NCI-H1048 (cell line): ENCODE measurements around the gene SHC3.
"Not testable (repeated sequence)": the region's sequence is repeated elsewhere in the genome, so short reads cannot be mapped to it uniquely, and the experiment has no call there.

ENCODE experiments used
- DNase-seq: peaks from one replicate; lab custom pipeline; 2025; lab: John Stamatoyannopoulos, UW

SHC3 gene

GRCh38 chr9:89177944-89178829, at the start of gene SHC3:
TSS of gene SHC3 (minus strand) at chr9:89178818. CDS start at chr9:89178460, 358 bp downstream.
- DNase-seq, result no peak

- no peak for DNase-seq
These were observed 47.4 kb upstream of the SHC3 start for GRCh38 chr9:89225991-89226471.

- no peak for DNase-seq
These were observed 47.0 kb upstream of the SHC3 start for GRCh38 chr9:89225587-89225986.

DNA sequence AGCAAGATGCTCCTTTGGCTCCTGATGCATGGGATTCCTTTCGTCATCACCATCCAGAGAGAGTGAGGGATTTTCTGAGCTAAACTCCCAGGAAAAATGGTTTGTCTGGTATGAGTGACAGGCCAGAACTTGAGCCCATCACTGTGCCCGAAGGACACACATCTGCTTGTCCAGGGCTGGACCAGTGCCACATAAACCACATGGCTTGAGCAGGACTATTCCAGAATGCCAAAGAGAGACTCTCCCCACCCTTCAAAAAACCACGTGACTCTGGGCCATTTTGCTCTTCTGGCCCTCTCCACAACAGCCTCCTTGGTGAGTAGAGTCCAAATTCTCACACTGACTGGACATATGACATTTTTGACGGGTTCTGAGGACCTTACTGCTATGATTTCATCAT, 46.4 kb upstream of the SHC3 start:
- no peak for DNase-seq

GRCh38 chr9:89224633-89225032, 46.0 kb upstream of the SHC3 start:
- no peak for DNase-seq

DNA sequence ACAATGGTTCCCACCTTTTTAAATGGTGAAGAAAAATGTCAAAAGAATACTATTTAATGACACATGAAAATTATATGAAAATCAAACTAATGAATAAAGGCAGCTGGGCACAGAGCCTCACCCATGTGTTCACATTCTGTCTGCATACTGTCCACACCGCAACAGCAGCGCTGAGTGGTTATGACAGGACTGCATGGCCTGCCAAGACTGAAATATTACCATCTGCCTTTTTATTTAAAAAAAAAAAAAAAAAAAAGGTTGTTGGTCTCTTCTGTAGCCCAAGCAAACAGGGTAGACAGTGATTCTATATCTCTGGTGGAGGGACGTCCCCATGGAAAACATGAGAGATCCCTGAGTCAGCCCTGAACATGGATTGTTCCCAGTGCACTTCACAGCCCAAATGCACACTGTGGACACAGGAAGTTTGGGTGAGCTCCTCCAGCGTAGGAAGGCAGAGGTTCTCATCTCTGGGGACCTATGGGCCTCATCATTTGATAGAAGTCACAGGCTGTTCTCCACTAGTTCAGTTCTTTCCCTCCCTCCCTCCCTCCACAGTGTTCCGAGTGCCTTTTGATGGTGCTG, 44.9 kb upstream of the SHC3 start:
- no peak for DNase-seq

DNA sequence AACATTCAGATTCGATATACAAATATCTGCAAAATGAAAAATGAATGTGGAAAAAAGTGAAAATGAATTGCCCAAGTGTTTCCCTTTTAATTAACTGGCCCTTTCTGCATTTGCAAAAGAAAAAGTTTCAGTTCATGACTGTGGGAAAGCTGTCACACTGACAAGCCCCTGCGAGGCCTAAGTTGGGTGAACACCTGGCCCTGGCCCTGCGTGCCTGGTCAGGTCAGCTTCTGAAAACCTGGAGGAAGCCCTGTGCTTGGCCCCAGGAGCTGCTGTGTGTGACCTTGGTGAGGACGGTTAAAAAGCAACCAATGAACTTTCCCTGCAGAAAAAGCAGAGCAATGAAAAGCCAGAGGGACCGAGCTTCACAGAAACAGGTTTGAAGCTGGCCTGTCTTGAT, 41.0 kb upstream of the SHC3 start:
- no peak for DNase-seq

DNA sequence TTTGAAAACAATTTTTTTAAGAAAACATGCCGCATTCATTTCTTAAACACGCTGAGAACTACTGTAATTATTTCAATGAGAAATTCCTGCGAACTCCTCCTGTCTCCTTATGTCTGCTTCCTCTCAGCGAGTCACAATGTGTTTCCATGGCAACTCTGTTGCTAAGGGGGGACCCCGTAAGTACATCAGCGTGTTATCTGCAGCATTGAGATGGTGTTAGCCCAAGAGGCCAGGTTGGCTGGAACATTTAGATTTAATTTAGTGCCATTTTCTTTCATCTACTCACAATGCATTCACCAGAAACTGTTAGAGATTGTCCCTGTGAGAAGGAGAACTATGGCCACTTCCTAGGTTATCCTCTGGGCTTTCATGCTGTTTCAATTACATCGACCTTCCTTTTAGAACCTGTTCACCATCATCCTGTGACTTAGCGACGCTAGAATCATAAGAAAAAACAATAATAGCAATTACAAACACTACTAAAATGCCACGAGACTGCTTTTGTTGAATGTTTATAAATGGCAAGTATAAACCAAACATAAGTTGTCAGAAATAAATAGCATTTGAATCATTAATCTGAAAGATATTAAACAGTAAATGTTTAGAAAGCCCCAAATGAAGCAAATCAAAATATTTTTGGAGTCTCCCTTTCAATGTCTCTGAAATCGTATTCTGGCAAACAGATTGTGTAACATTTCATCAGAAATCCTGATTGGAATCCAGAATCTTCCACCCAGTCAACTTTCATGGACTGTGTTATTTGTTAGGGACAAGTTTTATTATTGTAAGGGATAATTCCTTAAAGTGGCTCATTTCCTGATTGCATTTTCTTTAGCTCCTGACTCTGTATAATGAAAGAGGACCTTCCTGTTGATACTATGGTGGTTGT, 39.7 kb upstream of the SHC3 start:
- no peak for DNase-seq

GRCh38 chr9:89215342-89215741, 36.7 kb upstream of the SHC3 start:
- DNase-seq, result no peak

GRCh38 chr9:89213396-89213880, 34.8 kb upstream of the SHC3 start:
- DNase-seq, result no peak

GRCh38 chr9:89212171-89212570, 33.6 kb upstream of the SHC3 start:
- DNase-seq, result no peak

DNA sequence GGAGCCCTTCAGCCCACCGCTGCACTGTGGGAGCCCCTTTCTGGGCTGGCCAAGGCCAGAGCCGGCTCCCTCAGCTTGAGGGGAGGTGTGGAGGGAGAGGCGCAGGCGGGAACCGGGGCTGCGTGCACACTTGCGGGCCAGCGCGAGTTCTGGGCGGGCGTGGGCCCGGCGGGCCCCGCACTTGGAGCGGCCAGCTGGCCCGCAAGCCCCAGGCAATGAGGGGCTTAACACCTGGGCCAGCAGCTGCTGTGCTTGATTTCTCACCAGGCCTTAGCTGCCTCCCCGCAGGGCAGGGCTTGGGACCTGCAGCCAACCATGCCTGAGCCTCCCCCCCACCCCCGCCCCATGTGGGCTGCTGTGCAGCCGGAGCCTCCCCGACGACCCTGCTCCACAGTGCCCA, 30.7 kb upstream of the SHC3 start:
- not testable (repeated sequence) for DNase-seq

DNA sequence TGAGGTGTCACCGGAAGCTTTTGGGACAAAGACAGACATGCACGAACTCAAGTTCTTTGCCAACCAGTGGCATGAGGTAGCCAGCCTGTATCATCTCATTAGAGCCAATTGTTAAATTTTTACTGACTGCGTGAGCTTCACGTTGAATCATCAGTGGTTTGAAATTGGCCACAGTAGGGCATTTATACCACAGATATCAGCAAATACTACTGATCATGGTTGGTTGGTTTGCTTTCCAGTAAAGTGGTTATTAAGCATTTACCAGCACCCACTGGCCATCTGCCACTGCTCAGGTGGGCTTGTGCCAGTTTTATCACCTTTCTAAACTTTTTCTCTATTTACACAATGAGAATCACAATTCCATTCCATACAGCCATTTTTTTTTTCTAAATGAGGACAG, 28.4 kb upstream of the SHC3 start:
- no peak for DNase-seq

- no peak for DNase-seq
These were observed 26.2 kb upstream of the SHC3 start for GRCh38 chr9:89204801-89205200.

- no peak for DNase-seq
These were observed 16.6 kb upstream of the SHC3 start for GRCh38 chr9:89195131-89195797.

GRCh38 chr9:89194421-89195130, 16.0 kb upstream of the SHC3 start:
- DNase-seq, result no peak

DNA sequence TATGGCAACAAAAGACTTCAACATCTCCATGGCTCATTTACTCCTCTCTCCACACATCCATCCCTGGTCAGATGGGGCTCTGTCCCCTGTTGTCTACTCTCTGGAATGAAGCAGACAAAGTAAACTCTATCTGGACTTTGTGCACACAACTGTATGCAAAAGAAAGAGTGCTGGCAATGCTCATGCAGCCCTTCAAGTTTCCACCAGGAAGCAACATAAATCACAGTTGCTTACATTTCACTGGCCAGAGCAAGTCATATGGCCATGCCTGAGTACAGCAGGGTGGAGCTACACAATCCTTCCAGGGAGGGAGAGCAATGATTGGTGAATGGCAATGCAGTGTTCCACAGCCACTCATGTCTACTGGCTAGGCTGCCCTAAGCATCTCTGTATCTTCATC, 12.4 kb upstream of the SHC3 start:
- no peak for DNase-seq

GRCh38 chr9:89189215-89189614, 10.6 kb upstream of the SHC3 start:
- no peak for DNase-seq

GRCh38 chr9:89187950-89188349, 9.3 kb upstream of the SHC3 start:
- DNase-seq, result no peak

- no peak for DNase-seq
These were observed 8.9 kb upstream of the SHC3 start for GRCh38 chr9:89187541-89187940.

GRCh38 chr9:89186960-89187359, 8.3 kb upstream of the SHC3 start:
- no peak for DNase-seq
